ENCODE measurements around the gene CCNT2.

GRCh38 chr2:134985061-134985460 is 66.4 kb downstream of the CCNT2 start:
- TF ChIP-seq TP53 (CRISPR knock-in tag; IDR thresholded peaks at IDR 0.05), result no peak
- TF ChIP-seq RELA (CRISPR knock-in tag; IDR thresholded peaks at IDR 0.05; ENCODE audit: borderline replicate concordance), result no peak
- TF ChIP-seq ZNF263 (CRISPR knock-in tag; IDR thresholded peaks at IDR 0.05; ENCODE audit: low read depth), result no peak
- TF ChIP-seq KAT7 (CRISPR knock-in tag; IDR thresholded peaks at IDR 0.05; ENCODE audit: borderline replicate concordance), result no peak
- TF ChIP-seq JUN (CRISPR knock-in tag; IDR thresholded peaks at IDR 0.05), result no peak
- no peak for TF ChIP-seq CTCF (IDR thresholded peaks at IDR 0.05)
- TF ChIP-seq FOXJ3 (CRISPR knock-in tag; IDR thresholded peaks at IDR 0.05; ENCODE audit: borderline replicate concordance), result no peak
- no peak for TF ChIP-seq ZNF512 (CRISPR knock-in tag; IDR thresholded peaks at IDR 0.05; ENCODE audit: borderline replicate concordance)
- TF ChIP-seq ZNF423 (CRISPR knock-in tag; IDR thresholded peaks at IDR 0.05), result no peak
- TF ChIP-seq PRDM15 (CRISPR knock-in tag; IDR thresholded peaks at IDR 0.05), result no peak
